ENCODE data around the gene PPP1R1A.

Gene PPP1R1A

GRCh38 chr12:54603173-54603814, 14.8 kb upstream of the PPP1R1A start:
- Histone ChIP-seq H3K36me3 (ENCODE audit: control insufficient read depth, insufficient read depth, low read length) (no peaks in the 10 kb centered on the region), H3K4me1 (ENCODE audit: control insufficient read depth, insufficient read depth, low read length) (no peaks in the 10 kb centered on the region), H3K4me3 (ENCODE audit: low read length) (no peak overlapping the region), H3K27me3 (ENCODE audit: control insufficient read depth, insufficient read depth, low read length) (no peaks in the 10 kb centered on the region), H3K9me3 (ENCODE audit: control insufficient read depth, insufficient read depth, low read length) (no peaks in the 10 kb centered on the region), H3K27ac (ENCODE audit: low read length) (no peak overlapping the region)
- no CpG with 5 or more reads among the region's 8 CpGs for WGBS (ENCODE audit: insufficient coverage, insufficient read length)
- peak; percentile 52 for DNase-seq (ENCODE audit: low read depth, low spot score)

GRCh38 chr12:54602661-54603060, 14.2 kb upstream of the PPP1R1A start:
- Histone ChIP-seq H3K27me3 (ENCODE audit: control insufficient read depth, insufficient read depth, low read length) (no peaks in the 10 kb centered on the region), H3K27ac (ENCODE audit: low read length) (no peak overlapping the region), H3K9me3 (ENCODE audit: control insufficient read depth, insufficient read depth, low read length) (no peaks in the 10 kb centered on the region), H3K4me1 (ENCODE audit: control insufficient read depth, insufficient read depth, low read length) (no peaks in the 10 kb centered on the region), H3K4me3 (ENCODE audit: low read length) (no peak overlapping the region), H3K36me3 (ENCODE audit: control insufficient read depth, insufficient read depth, low read length) (no peaks in the 10 kb centered on the region)
- DNase-seq (ENCODE audit: low read depth, low spot score), result no peak
- no CpG with 5 or more reads among the region's 2 CpGs for WGBS (ENCODE audit: insufficient coverage, insufficient read length)

GRCh38 chr12:54601841-54602240, 13.4 kb upstream of the PPP1R1A start:
- H3K27me3 ChIP-seq (ENCODE audit: control insufficient read depth, insufficient read depth, low read length), result no peaks in the 10 kb centered on the region
- H3K4me1 ChIP-seq (ENCODE audit: control insufficient read depth, insufficient read depth, low read length), result no peaks in the 10 kb centered on the region
- WGBS (ENCODE audit: insufficient coverage, insufficient read length), result no CpG with 5 or more reads among the region's 4 CpGs
- no peaks in the 10 kb centered on the region for H3K36me3 ChIP-seq (ENCODE audit: control insufficient read depth, insufficient read depth, low read length)
- DNase-seq (ENCODE audit: low read depth, low spot score), result no peak
- H3K9me3 ChIP-seq (ENCODE audit: control insufficient read depth, insufficient read depth, low read length), result no peaks in the 10 kb centered on the region
- H3K27ac ChIP-seq (ENCODE audit: low read length), result no peak overlapping the region
- H3K4me3 ChIP-seq (ENCODE audit: low read length), result no peak overlapping the region

GRCh38 chr12:54598970-54599369, 10.5 kb upstream of the PPP1R1A start:
- H3K4me1 ChIP-seq (ENCODE audit: control insufficient read depth, insufficient read depth, low read length), result no peaks in the 10 kb centered on the region
- no peak overlapping the region for H3K27ac ChIP-seq (ENCODE audit: low read length)
- no peaks in the 10 kb centered on the region for H3K9me3 ChIP-seq (ENCODE audit: control insufficient read depth, insufficient read depth, low read length)
- WGBS (ENCODE audit: insufficient coverage, insufficient read length), result no CpG with 5 or more reads among the region's 5 CpGs
- no peaks in the 10 kb centered on the region for H3K36me3 ChIP-seq (ENCODE audit: control insufficient read depth, insufficient read depth, low read length)
- H3K4me3 ChIP-seq (ENCODE audit: low read length), result no peak overlapping the region
- no peaks in the 10 kb centered on the region; the same call in 1 of the 2 replicates for H3K27me3 ChIP-seq (ENCODE audit: control insufficient read depth, insufficient read depth, low read length)
- DNase-seq (ENCODE audit: low read depth, low spot score), result no peak

GRCh38 chr12:54596526-54596946, 8.1 kb upstream of the PPP1R1A start:
- peaks cover 2% of the 10 kb centered on the region; the same call in 1 of the 2 replicates for H3K27me3 ChIP-seq (ENCODE audit: control insufficient read depth, insufficient read depth, low read length)
- no peaks in the 10 kb centered on the region for H3K9me3 ChIP-seq (ENCODE audit: control insufficient read depth, insufficient read depth, low read length)
- DNase-seq (ENCODE audit: low read depth, low spot score), result peak; percentile 80
- H3K36me3 ChIP-seq (ENCODE audit: control insufficient read depth, insufficient read depth, low read length), result no peaks in the 10 kb centered on the region
- WGBS (ENCODE audit: insufficient coverage, insufficient read length), result no CpG with 5 or more reads among the region's 3 CpGs
- H3K27ac ChIP-seq (ENCODE audit: low read length), result no peak overlapping the region
- no peak overlapping the region for H3K4me3 ChIP-seq (ENCODE audit: low read length)
- H3K4me1 ChIP-seq (ENCODE audit: control insufficient read depth, insufficient read depth, low read length), result no peaks in the 10 kb centered on the region

GRCh38 chr12:54595471-54595870, 7.0 kb upstream of the PPP1R1A start:
- peaks cover 2% of the 10 kb centered on the region; the same call in 1 of the 2 replicates for H3K27me3 ChIP-seq (ENCODE audit: control insufficient read depth, insufficient read depth, low read length)
- H3K4me3 ChIP-seq (ENCODE audit: low read length), result no peak overlapping the region
- no peaks in the 10 kb centered on the region for H3K36me3 ChIP-seq (ENCODE audit: control insufficient read depth, insufficient read depth, low read length)
- H3K27ac ChIP-seq (ENCODE audit: low read length), result no peak overlapping the region
- no CpG with 5 or more reads among the region's 3 CpGs for WGBS (ENCODE audit: insufficient coverage, insufficient read length)
- DNase-seq (ENCODE audit: low read depth, low spot score), result no peak
- H3K4me1 ChIP-seq (ENCODE audit: control insufficient read depth, insufficient read depth, low read length), result peaks cover 3% of the 10 kb centered on the region; the same call in 1 of the 2 replicates
- H3K9me3 ChIP-seq (ENCODE audit: control insufficient read depth, insufficient read depth, low read length), result no peaks in the 10 kb centered on the region

GRCh38 chr12:54593725-54594124, 5.3 kb upstream of the PPP1R1A start:
- H3K36me3 ChIP-seq (ENCODE audit: control insufficient read depth, insufficient read depth, low read length), result no peaks in the 10 kb centered on the region
- H3K4me1 ChIP-seq (ENCODE audit: control insufficient read depth, insufficient read depth, low read length), result peaks cover 6% of the 10 kb centered on the region; the same call in 1 of the 2 replicates
- H3K9me3 ChIP-seq (ENCODE audit: control insufficient read depth, insufficient read depth, low read length), result no peaks in the 10 kb centered on the region
- H3K27me3 ChIP-seq (ENCODE audit: control insufficient read depth, insufficient read depth, low read length), result peaks cover 11% of the 10 kb centered on the region; the same call in 1 of the 2 replicates
- no peak for DNase-seq (ENCODE audit: low read depth, low spot score)
- H3K4me3 ChIP-seq (ENCODE audit: low read length), result no peak overlapping the region
- no peak overlapping the region for H3K27ac ChIP-seq (ENCODE audit: low read length)
- no CpG with 5 or more reads among the region's 5 CpGs for WGBS (ENCODE audit: insufficient coverage, insufficient read length)

GRCh38 chr12:54593135-54593534, 4.7 kb upstream of the PPP1R1A start:
- Histone ChIP-seq H3K27ac (ENCODE audit: low read length) (no peak overlapping the region), H3K27me3 (ENCODE audit: control insufficient read depth, insufficient read depth, low read length) (peaks cover 11% of the 10 kb centered on the region; the same call in 1 of the 2 replicates), H3K36me3 (ENCODE audit: control insufficient read depth, insufficient read depth, low read length) (no peaks in the 10 kb centered on the region), H3K4me1 (ENCODE audit: control insufficient read depth, insufficient read depth, low read length) (peaks cover 6% of the 10 kb centered on the region; the same call in 1 of the 2 replicates), H3K9me3 (ENCODE audit: control insufficient read depth, insufficient read depth, low read length) (no peaks in the 10 kb centered on the region), H3K4me3 (ENCODE audit: low read length) (no peak overlapping the region)
- no CpG with 5 or more reads among the region's 4 CpGs for WGBS (ENCODE audit: insufficient coverage, insufficient read length)
- no peak for DNase-seq (ENCODE audit: low read depth, low spot score)

GRCh38 chr12:54592316-54592715, 3.9 kb upstream of the PPP1R1A start:
- no peak overlapping the region for H3K4me3 ChIP-seq (ENCODE audit: low read length)
- H3K36me3 ChIP-seq (ENCODE audit: control insufficient read depth, insufficient read depth, low read length), result no peaks in the 10 kb centered on the region
- H3K4me1 ChIP-seq (ENCODE audit: control insufficient read depth, insufficient read depth, low read length), result peaks cover 10% of the 10 kb centered on the region; the same call in 1 of the 2 replicates
- no peaks in the 10 kb centered on the region for H3K9me3 ChIP-seq (ENCODE audit: control insufficient read depth, insufficient read depth, low read length)
- H3K27ac ChIP-seq (ENCODE audit: low read length), result no peak overlapping the region
- no CpG with 5 or more reads among the region's 2 CpGs for WGBS (ENCODE audit: insufficient coverage, insufficient read length)
- H3K27me3 ChIP-seq (ENCODE audit: control insufficient read depth, insufficient read depth, low read length), result peaks cover 17% of the 10 kb centered on the region; the same call in 1 of the 2 replicates
- DNase-seq (ENCODE audit: low read depth, low spot score), result no peak

- no peak overlapping the region for H3K27ac ChIP-seq (ENCODE audit: low read length)
- H3K27me3 ChIP-seq (ENCODE audit: control insufficient read depth, insufficient read depth, low read length), result peaks cover 17% of the 10 kb centered on the region; the same call in 1 of the 2 replicates
- peaks cover 10% of the 10 kb centered on the region; the same call in 1 of the 2 replicates for H3K4me1 ChIP-seq (ENCODE audit: control insufficient read depth, insufficient read depth, low read length)
- DNase-seq (ENCODE audit: low read depth, low spot score), result no peak
- H3K4me3 ChIP-seq (ENCODE audit: low read length), result no peak overlapping the region
- WGBS (ENCODE audit: insufficient coverage, insufficient read length), result no CpG with 5 or more reads among the region's 7 CpGs
- no peaks in the 10 kb centered on the region for H3K9me3 ChIP-seq (ENCODE audit: control insufficient read depth, insufficient read depth, low read length)
- no peaks in the 10 kb centered on the region for H3K36me3 ChIP-seq (ENCODE audit: control insufficient read depth, insufficient read depth, low read length)
Observed at GRCh38 chr12:54590978-54591591, 2.6 kb upstream of the PPP1R1A start.
